Caco-2 (cell line): ENCODE measurements around the gene ARF1. TPM values are rescaled to one million over a fixed set of nuclear protein-coding genes. Genes with fewer than 3 reads are reported as not detected.
A peak's percentile ranks its signal among the peaks of the same experiment; 100 is the strongest.

Experiments
- BruUV-seq: library from RNA; stranded (reverse); fragments of 400-500 nt; replicated peaks from 2 replicates; lab custom pipeline; 2021; lab: Mats Ljungman, UMichigan
- CTCF ChIA-PET: fragments of 300-600 bp; sonication (Branson Sonifier 250); formaldehyde crosslinking; loops from one replicate; lab custom pipeline; 2022; ENCODE audit warnings: antibody characterized with exemption; lab: Charles Lee
- POLR2A ChIA-PET: fragments of 300-600 bp; sonication (Branson Sonifier 250); formaldehyde crosslinking; loops from one replicate; lab custom pipeline; 2022; ENCODE audit warnings: antibody characterized with exemption; lab: Charles Lee
- DNase-seq, 2 experiments: peaks; one replicate each; pipeline versions ENCODE4 v3.0.0 to v3.0.0-alpha.2; 2020 to 2022
- H3K27me3 ChIP-seq: replicated peaks from 2 replicates; pipeline ENCODE4 v1.6.0; 2011; ENCODE audit warnings: low read length; ENCODE audit not compliant: control insufficient read depth, insufficient read depth
- H3K36me3 ChIP-seq: 2 replicates; pipeline ENCODE4 v1.5.1; 2011; ENCODE audit warnings: low read length; ENCODE audit not compliant: control insufficient read depth, insufficient read depth
- H3K4me1 ChIP-seq: fragments of 250-450 bp; sonication (Bioruptor Pico); 2 replicates; pipeline ENCODE4 v1.5.1; 2020; ENCODE audit warnings: mild to moderate bottlenecking
- H3K4me3 ChIP-seq: 2 replicates; pipeline ENCODE4 v1.5.1; 2011; ENCODE audit warnings: low read depth, mild to moderate bottlenecking, control low read depth, low read length
- H3K9me3 ChIP-seq: fragments of 250-450 bp; sonication (Bioruptor Pico); 2 replicates; pipeline ENCODE4 v1.5.1; 2020; ENCODE audit warnings: mild to moderate bottlenecking, moderate library complexity
- H3K27ac Mint-ChIP-seq: one replicate; pipeline ENCODE4 v1.8.0; 2022; ENCODE audit warnings: mixed read lengths; ENCODE audit not compliant: unreplicated experiment
- H3K27me3 Mint-ChIP-seq: one replicate; pipeline ENCODE4 v1.8.0; 2022; ENCODE audit warnings: mixed read lengths; ENCODE audit not compliant: insufficient read depth, unreplicated experiment
- H3K36me3 Mint-ChIP-seq: one replicate; pipeline ENCODE4 v1.8.0; 2022; ENCODE audit warnings: mild to moderate bottlenecking, mixed read lengths; ENCODE audit not compliant: insufficient read depth, unreplicated experiment
- H3K4me1 Mint-ChIP-seq: one replicate; pipeline ENCODE4 v1.8.0; 2022; ENCODE audit warnings: low read depth, mixed read lengths; ENCODE audit not compliant: unreplicated experiment
- H3K4me3 Mint-ChIP-seq: one replicate; pipeline ENCODE4 v1.8.0; 2022; ENCODE audit warnings: mild to moderate bottlenecking, moderate library complexity, mixed read lengths; ENCODE audit not compliant: unreplicated experiment
- H3K9me3 Mint-ChIP-seq: one replicate; pipeline ENCODE4 v1.8.0; 2022; ENCODE audit warnings: mixed read lengths; ENCODE audit not compliant: unreplicated experiment
- CTCF ChIP-seq, 2 experiments: fragments of 200-600 bp in 1 of 2; IDR thresholded peaks; 1 replicate in 1 of 2; 2 replicates in 1 of 2; pipeline versions ENCODE4 v1.5.1 to v1.8.0; 2011 to 2022; ENCODE audit warnings: antibody characterized with exemption in 1 of 2, control low read depth in 1 of 2, inconsistent platforms in 1 of 2, low read depth in 1 of 2, low read length in 1 of 2, mild to moderate bottlenecking in 1 of 2, moderate library complexity in 1 of 2; ENCODE audit not compliant: insufficient read depth in 1 of 2, severe bottlenecking in 1 of 2, unreplicated experiment in 1 of 2
- intact Hi-C: fragments of 100-400 bp; cut with micrococcal nuclease; formaldehyde crosslinking; loops from one replicate; pipeline ENCODE4 v1.10.0; 2022; ENCODE audit not compliant: unreplicated experiment
- total RNA-seq: library from RNA; stranded (reverse); gene quantifications from 2 replicates; pipeline ENCODE4 v1.2.3, GENCODE V29; 2022

The ARF1 gene
- total RNA-seq, 1 experiment from 2014 or later: 378 TPM

- peaks cover 19% of the 10 kb centered on the region for H3K4me1 Mint-ChIP-seq
- H3K36me3 Mint-ChIP-seq: peaks cover 47% of the 10 kb centered on the region
- no peak for DNase-seq
- BruUV-seq: no TSS peak
- intact Hi-C loops: loop anchor here (10.0 kb wide), 1 partner anchor 621 kb away; no protein-coding TSS in a partner anchor
- CTCF ChIA-PET: interaction anchor here (0.6 kb wide), 1 partner anchor 318 kb away, joined by 3 read pairs; no protein-coding TSS in a partner anchor
- no peaks in the 10 kb centered on the region for H3K9me3 ChIP-seq
- no peak overlapping the region for H3K4me3 Mint-ChIP-seq
- no peak for TF ChIP-seq CTCF (IDR thresholded peaks at IDR 0.05; ENCODE audit: insufficient read depth in 1 of 2, low read depth in 1 of 2, low read length in 1 of 2, severe bottlenecking in 1 of 2, unreplicated experiment in 1 of 2)
- POLR2A ChIA-PET: interaction anchor here (0.8 to 0.9 kb wide), 2 partner anchors 15 to 24 kb away, joined by 3 read pairs; partner anchors contain the start of gene ARF1
- H3K36me3 ChIP-seq: no peaks in the 10 kb centered on the region
- H3K9me3 Mint-ChIP-seq: no peaks in the 10 kb centered on the region
- no peak overlapping the region for H3K27ac Mint-ChIP-seq
- no peak overlapping the region for H3K4me3 ChIP-seq
- H3K27me3 Mint-ChIP-seq: no peaks in the 10 kb centered on the region
- peaks cover 27% of the 10 kb centered on the region for H3K4me1 ChIP-seq
- no peaks in the 10 kb centered on the region for H3K27me3 ChIP-seq
Measured at GRCh38 chr1:228105996-228106799, 23.7 kb downstream of the ARF1 start.

- H3K27me3 ChIP-seq: no peaks in the 10 kb centered on the region
- POLR2A ChIA-PET: interaction anchor here (0.8 to 0.9 kb wide), 2 partner anchors 15 to 24 kb away, joined by 3 read pairs; partner anchors contain the start of gene ARF1
- H3K27ac Mint-ChIP-seq: no peak overlapping the region
- H3K27me3 Mint-ChIP-seq: no peaks in the 10 kb centered on the region
- no peak overlapping the region for H3K4me3 Mint-ChIP-seq
- peaks cover 15% of the 10 kb centered on the region for H3K4me1 Mint-ChIP-seq
- intact Hi-C loops: loop anchor here (10.0 kb wide), 1 partner anchor 622 kb away; no protein-coding TSS in a partner anchor
- H3K36me3 ChIP-seq: no peaks in the 10 kb centered on the region
- no peaks in the 10 kb centered on the region for H3K9me3 ChIP-seq
- no peak for DNase-seq
- CTCF ChIA-PET: interaction anchor here (0.6 kb wide), 1 partner anchor 318 kb away, joined by 3 read pairs; no protein-coding TSS in a partner anchor
- H3K4me3 ChIP-seq: no peak overlapping the region
- no peaks in the 10 kb centered on the region for H3K9me3 Mint-ChIP-seq
- no TSS peak for BruUV-seq
- TF ChIP-seq CTCF (IDR thresholded peaks at IDR 0.05; ENCODE audit: insufficient read depth in 1 of 2, low read depth in 1 of 2, low read length in 1 of 2, severe bottlenecking in 1 of 2, unreplicated experiment in 1 of 2): no peak
- H3K36me3 Mint-ChIP-seq: peaks cover 43% of the 10 kb centered on the region
- H3K4me1 ChIP-seq: peaks cover 22% of the 10 kb centered on the region
Measured at GRCh38 chr1:228106800-228107054, 24.2 kb downstream of the ARF1 start.

GRCh38 chr1:228107636-228108035 lies 25.1 kb downstream of the ARF1 start:
- ChIA-PET CTCF (no interaction called here), POLR2A (no interaction called here)
- Histone ChIP-seq H3K4me3 (no peak overlapping the region), H3K4me1 (peaks cover 22% of the 10 kb centered on the region), H3K27me3 (no peaks in the 10 kb centered on the region), H3K36me3 (no peaks in the 10 kb centered on the region), H3K9me3 (no peaks in the 10 kb centered on the region)
- no peaks in the 10 kb centered on the region for H3K9me3 Mint-ChIP-seq
- peaks cover 41% of the 10 kb centered on the region for H3K36me3 Mint-ChIP-seq
- no peak for TF ChIP-seq CTCF (IDR thresholded peaks at IDR 0.05; ENCODE audit: insufficient read depth in 1 of 2, low read depth in 1 of 2, low read length in 1 of 2, severe bottlenecking in 1 of 2, unreplicated experiment in 1 of 2)
- H3K4me3 Mint-ChIP-seq: peak overlapping the region; percentile 99
- no TSS peak for BruUV-seq
- H3K27me3 Mint-ChIP-seq: no peaks in the 10 kb centered on the region
- H3K4me1 Mint-ChIP-seq: peaks cover 15% of the 10 kb centered on the region
- no peak for DNase-seq
- intact Hi-C loops: loop anchor here (2.0 to 10.0 kb wide), 2 partner anchors 25 to 623 kb away; partner anchors contain the start of gene ARF1
- no peak overlapping the region for H3K27ac Mint-ChIP-seq
